ENCODE data around the gene CNTNAP2. TPM values are rescaled to one million over a fixed set of nuclear protein-coding genes. Genes with fewer than 3 reads are reported as not detected.

The CNTNAP2 gene
- total RNA-seq, 1 donor from 2014 or later: 0.59 TPM

- no peaks in the 10 kb centered on the region for H3K27me3 ChIP-seq (ENCODE audit: low read depth)
- ATAC-seq: no peak
- intact Hi-C loops (cut with DNase I): no loop called here
Measured at GRCh38 chr7:146826329-146826728, 709.7 kb downstream of the CNTNAP2 start.

GRCh38 chr7:146830686-146831085 is 714.1 kb downstream of the CNTNAP2 start:
- no peak for ATAC-seq
- Histone ChIP-seq H3K9me3 (no peaks in the 10 kb centered on the region), H3K4me3 (no peak overlapping the region), H3K36me3 (no peaks in the 10 kb centered on the region), H3K4me1 (no peaks in the 10 kb centered on the region), H3K27ac (no peak overlapping the region), H3K27me3 (ENCODE audit: low read depth) (no peaks in the 10 kb centered on the region)
- TF ChIP-seq CTCF (IDR thresholded peaks at IDR 0.05): no peak
- intact Hi-C loops (cut with DNase I): no loop called here
- no peak for DNase-seq

More at GRCh38 chr7:146826329-146826728, 709.7 kb downstream of the CNTNAP2 start:
- Histone ChIP-seq H3K27ac (no peak overlapping the region), H3K9me3 (no peaks in the 10 kb centered on the region), H3K4me3 (no peak overlapping the region), H3K4me1 (no peaks in the 10 kb centered on the region), H3K36me3 (no peaks in the 10 kb centered on the region)
- TF ChIP-seq CTCF (IDR thresholded peaks at IDR 0.05): no peak
- no peak for DNase-seq

DNA sequence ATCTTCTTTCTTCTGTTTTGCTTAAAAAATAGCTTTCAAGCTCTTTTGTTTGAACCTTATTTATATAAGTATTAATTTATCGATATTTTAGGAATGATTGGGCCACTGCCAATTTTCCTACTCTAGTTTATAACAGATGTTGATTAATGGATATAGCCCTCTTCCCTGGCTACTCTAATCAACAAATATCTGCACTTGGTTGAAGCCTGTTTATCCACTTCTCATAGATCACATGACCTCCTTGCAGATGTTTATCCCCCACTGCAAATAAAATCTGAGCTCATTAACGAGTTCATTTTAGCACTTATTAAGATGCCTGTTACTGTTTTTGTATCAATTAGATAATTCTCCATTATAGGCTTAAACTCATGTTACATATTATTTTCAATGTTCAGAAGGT is 715.3 kb downstream of the CNTNAP2 start:
- H3K27me3 ChIP-seq (ENCODE audit: low read depth): no peaks in the 10 kb centered on the region

DNA sequence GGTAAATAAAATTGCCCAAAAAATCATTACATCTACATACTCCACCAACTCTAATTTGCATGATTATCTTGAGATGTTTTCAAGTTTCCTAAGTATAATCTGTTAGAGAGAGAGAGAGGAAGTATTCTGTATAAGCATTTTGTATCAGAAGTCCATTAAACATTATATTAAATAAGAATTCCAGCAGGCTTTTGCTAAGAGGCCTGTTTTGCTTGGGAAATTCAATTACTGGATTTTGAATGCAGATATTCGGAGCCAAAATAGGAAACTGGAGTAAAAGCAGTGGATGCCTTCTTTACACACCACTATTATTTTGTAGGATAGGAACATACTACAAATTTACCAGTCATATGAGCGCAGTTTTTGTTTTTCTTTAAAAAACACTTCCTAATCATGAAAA is 727.8 kb downstream of the CNTNAP2 start:
- no peaks in the 10 kb centered on the region for H3K36me3 ChIP-seq
- H3K4me1 ChIP-seq: no peaks in the 10 kb centered on the region
- H3K27ac ChIP-seq: no peak overlapping the region
- no peak overlapping the region for H3K4me3 ChIP-seq
- intact Hi-C loops (cut with DNase I): no loop called here
- DNase-seq (no peak), ATAC-seq (no peak)
- no peak for TF ChIP-seq CTCF (IDR thresholded peaks at IDR 0.05)
- H3K27me3 ChIP-seq (ENCODE audit: low read depth): no peaks in the 10 kb centered on the region
- H3K9me3 ChIP-seq: no peaks in the 10 kb centered on the region

More for the DNA sequence above, 715.3 kb downstream of the CNTNAP2 start:
- Histone ChIP-seq H3K27ac (no peak overlapping the region), H3K4me3 (no peak overlapping the region), H3K9me3 (no peaks in the 10 kb centered on the region), H3K36me3 (no peaks in the 10 kb centered on the region), H3K4me1 (no peaks in the 10 kb centered on the region)
- intact Hi-C loops (cut with DNase I): no loop called here
- DNase-seq (no peak), ATAC-seq (no peak)
- no peak for TF ChIP-seq CTCF (IDR thresholded peaks at IDR 0.05)

DNA sequence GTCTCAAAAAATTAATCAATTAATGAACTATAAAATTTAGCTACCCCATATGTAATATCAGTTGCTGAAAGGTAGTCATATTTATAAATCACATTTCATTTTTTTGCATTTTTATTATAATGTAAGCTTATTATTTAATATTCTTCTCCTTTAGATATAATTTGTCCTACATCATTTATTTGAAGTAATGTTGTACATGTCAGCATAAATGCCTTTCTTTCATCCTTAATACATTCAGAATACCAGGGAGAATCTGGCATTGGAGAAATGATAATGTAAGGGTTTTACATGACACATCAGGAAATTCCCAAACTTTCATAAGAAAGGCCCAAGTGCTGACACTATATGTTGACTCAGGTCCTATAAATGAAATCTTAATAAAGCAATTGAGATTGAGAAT is 742.1 kb downstream of the CNTNAP2 start:
- H3K27ac ChIP-seq: no peak overlapping the region
- no peaks in the 10 kb centered on the region for H3K4me1 ChIP-seq
- intact Hi-C loops (cut with DNase I): no loop called here
- no peak overlapping the region for H3K4me3 ChIP-seq
- no peak for TF ChIP-seq CTCF (IDR thresholded peaks at IDR 0.05)
- H3K36me3 ChIP-seq: no peaks in the 10 kb centered on the region
- DNase-seq (no peak), ATAC-seq (no peak)
- no peaks in the 10 kb centered on the region for H3K9me3 ChIP-seq
- H3K27me3 ChIP-seq (ENCODE audit: low read depth): no peaks in the 10 kb centered on the region

GRCh38 chr7:146861701-146862100 is 745.1 kb downstream of the CNTNAP2 start:
- Histone ChIP-seq H3K27me3 (ENCODE audit: low read depth) (no peaks in the 10 kb centered on the region), H3K36me3 (no peaks in the 10 kb centered on the region), H3K4me3 (no peak overlapping the region), H3K27ac (no peak overlapping the region), H3K4me1 (no peaks in the 10 kb centered on the region), H3K9me3 (no peaks in the 10 kb centered on the region)
- ATAC-seq (no peak), DNase-seq (no peak)
- no peak for TF ChIP-seq CTCF (IDR thresholded peaks at IDR 0.05)
- intact Hi-C loops (cut with DNase I): no loop called here

Measured in lower lobe of right lung (tissue), 2 donors.